Measurements from ENCODE around the gene ZNF679. TPM values are rescaled to one million over a fixed set of nuclear protein-coding genes. Genes with fewer than 3 reads are reported as not detected.
"Not testable (repeated sequence)": the region's sequence is repeated elsewhere in the genome, so short reads cannot be mapped to it uniquely, and the experiment has no call there.

ZNF679 gene
- polyA plus RNA-seq = not detected

DNA sequence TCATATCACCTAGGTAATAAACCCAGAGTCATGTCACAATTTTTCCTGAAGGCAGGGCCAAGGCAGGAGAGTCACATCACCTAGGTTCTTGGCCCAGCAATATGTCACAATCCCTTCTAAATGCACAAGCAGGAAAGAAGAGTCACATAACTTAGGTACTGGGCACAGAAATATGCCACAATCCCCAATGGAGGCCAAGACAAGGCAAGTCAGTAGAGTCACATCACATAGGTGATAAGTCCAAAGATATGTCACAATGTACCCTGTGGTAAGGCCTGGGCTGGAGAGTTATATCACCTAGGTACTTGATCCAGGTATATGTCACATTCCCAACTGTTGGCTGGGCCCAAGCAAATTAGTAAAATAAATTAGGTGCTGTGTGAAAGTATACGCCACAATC is at the start of gene ZNF679:
Gene ZNF679 (plus strand): TSS at position 301 of the 400 bp plus-strand sequence. CDS start 20,644 bp downstream, outside the sequence.
- WGBS, 2 donors = 90 to 93% methylated on average over 1 of the region's 1 CpG
- not testable (repeated sequence) for H3K36me3 ChIP-seq (ENCODE audit: control insufficient read depth in 2 of 2, insufficient read depth in 2 of 2, low read length in 1 of 2); H3K4me1 ChIP-seq (ENCODE audit: control insufficient read depth in 2 of 2, insufficient read depth in 2 of 2, low read length in 1 of 2); H3K4me3 ChIP-seq (ENCODE audit: low read depth in 1 of 2, low read length in 2 of 2); H3K27me3 ChIP-seq (ENCODE audit: control insufficient read depth in 1 of 2, insufficient read depth in 2 of 2, low read length in 2 of 2); H3K27ac ChIP-seq (ENCODE audit: low read depth in 2 of 2, low read length in 1 of 2)
- H3K9me3 ChIP-seq (ENCODE audit: control insufficient read depth in 2 of 2, insufficient read depth in 1 of 2, low read depth in 1 of 2, low read length in 1 of 2) = peaks cover 4 to 16% of the 10 kb centered on the region in 2 donors

DNA sequence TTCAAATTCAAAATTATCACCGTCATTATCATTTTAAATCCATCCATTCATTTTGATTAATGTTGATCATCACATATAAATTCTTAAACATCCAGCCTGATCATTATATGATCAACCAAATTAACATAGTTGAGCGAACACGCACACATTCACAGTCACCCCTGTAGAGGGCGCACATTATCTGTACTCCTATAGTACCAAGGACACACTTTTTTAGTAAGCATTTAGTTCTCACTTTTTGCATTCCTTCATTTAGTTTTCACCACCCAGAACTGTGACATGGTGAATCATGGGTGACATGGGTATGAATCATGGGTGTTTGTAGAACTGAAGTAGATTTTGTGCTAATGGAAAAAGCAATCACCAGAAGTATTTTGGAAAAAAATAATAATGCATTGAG is 47.3 kb upstream of the ZNF679 start:
- peaks cover 0 to 3% of the 10 kb centered on the region in 2 donors for H3K4me1 ChIP-seq (ENCODE audit: control insufficient read depth in 2 of 2, insufficient read depth in 2 of 2, low read length in 1 of 2)
- no peaks in the 10 kb centered on the region for H3K36me3 ChIP-seq (ENCODE audit: control insufficient read depth in 2 of 2, insufficient read depth in 2 of 2, low read length in 1 of 2)
- no peak overlapping the region for H3K4me3 ChIP-seq (ENCODE audit: low read depth in 1 of 2, low read length in 2 of 2)
- no peaks in the 10 kb centered on the region for H3K27me3 ChIP-seq (ENCODE audit: control insufficient read depth in 1 of 2, insufficient read depth in 2 of 2, low read length in 2 of 2)
- peaks cover 21 to 32% of the 10 kb centered on the region in 2 donors for H3K9me3 ChIP-seq (ENCODE audit: control insufficient read depth in 2 of 2, insufficient read depth in 1 of 2, low read depth in 1 of 2, low read length in 1 of 2)
- 46 to 48% methylated on average over 4 of the region's 4 CpGs for WGBS, 2 donors
- H3K27ac ChIP-seq (ENCODE audit: low read depth in 2 of 2, low read length in 1 of 2) = no peak overlapping the region

DNA sequence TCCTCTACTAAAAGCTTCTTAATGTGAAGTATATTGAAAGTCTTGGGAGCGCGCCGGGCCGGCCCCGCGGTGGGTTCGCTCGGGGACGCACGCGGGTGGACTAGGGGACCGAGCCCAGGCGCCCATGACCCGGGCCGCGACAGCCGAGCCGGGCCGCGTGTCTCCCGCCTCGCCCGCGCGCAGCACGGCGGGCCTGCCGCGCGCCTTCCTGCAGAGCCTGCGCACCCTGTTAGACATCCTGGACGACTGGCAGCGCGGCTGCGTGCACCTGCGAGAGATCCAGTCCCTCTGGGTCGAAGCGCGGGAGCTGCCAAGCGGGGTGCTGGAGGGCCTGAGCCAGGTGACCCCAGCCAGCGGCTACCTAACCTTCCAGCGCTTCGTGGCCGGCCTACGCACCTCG is 46.7 kb upstream of the ZNF679 start:
- no peaks in the 10 kb centered on the region for H3K27me3 ChIP-seq (ENCODE audit: control insufficient read depth in 1 of 2, insufficient read depth in 2 of 2, low read length in 2 of 2)
- WGBS, 2 donors = 40 to 51% methylated on average over 46 of the region's 46 CpGs
- H3K9me3 ChIP-seq (ENCODE audit: control insufficient read depth in 2 of 2, insufficient read depth in 1 of 2, low read depth in 1 of 2, low read length in 1 of 2) = peaks cover 21 to 32% of the 10 kb centered on the region in 2 donors
- peaks cover 0 to 3% of the 10 kb centered on the region in 2 donors for H3K4me1 ChIP-seq (ENCODE audit: control insufficient read depth in 2 of 2, insufficient read depth in 2 of 2, low read length in 1 of 2)
- H3K27ac ChIP-seq (ENCODE audit: low read depth in 2 of 2, low read length in 1 of 2) = no peak overlapping the region
- no peak overlapping the region for H3K4me3 ChIP-seq (ENCODE audit: low read depth in 1 of 2, low read length in 2 of 2)
- no peaks in the 10 kb centered on the region for H3K36me3 ChIP-seq (ENCODE audit: control insufficient read depth in 2 of 2, insufficient read depth in 2 of 2, low read length in 1 of 2)

DNA sequence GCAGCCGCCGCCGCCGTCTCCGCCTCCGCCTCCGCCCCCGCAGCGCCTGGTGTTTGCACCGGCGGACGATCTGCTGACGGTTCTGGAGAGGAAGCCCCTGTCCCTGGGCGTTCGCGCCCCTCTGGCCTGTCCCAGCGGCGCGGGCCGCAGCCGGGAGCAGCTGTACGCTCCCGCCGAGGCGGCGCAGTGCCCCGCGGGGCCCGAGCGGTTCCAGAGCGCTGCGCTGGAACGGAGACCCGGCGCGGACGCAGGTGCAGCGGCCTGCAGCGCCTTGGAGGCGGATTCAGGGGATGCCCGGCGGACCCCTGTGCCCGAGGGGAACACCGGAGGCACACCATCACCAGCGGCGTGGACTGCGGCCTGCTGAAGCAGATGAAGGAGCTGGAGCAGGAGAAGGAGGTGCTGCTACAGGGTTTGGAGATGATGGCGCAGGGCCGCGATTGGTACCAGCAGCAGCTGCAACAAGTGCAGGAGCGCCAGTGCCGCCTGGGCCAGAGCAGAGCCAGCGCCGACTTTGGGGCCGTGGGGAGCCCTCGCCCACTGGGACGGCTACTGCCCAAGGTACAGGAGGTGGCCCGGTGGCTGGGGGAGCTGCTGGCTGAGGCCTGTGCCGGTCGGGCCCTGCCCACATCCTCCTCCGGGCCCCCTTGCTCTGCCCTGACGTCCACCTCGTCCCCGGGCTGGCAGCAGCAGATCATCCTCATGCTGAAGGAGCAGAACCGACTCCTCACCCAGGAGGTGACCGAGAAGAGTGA is 46.1 kb upstream of the ZNF679 start:
- no peak overlapping the region for H3K4me3 ChIP-seq (ENCODE audit: low read depth in 1 of 2, low read length in 2 of 2)
- peaks cover 21 to 32% of the 10 kb centered on the region in 2 donors for H3K9me3 ChIP-seq (ENCODE audit: control insufficient read depth in 2 of 2, insufficient read depth in 1 of 2, low read depth in 1 of 2, low read length in 1 of 2)
- no peaks in the 10 kb centered on the region for H3K36me3 ChIP-seq (ENCODE audit: control insufficient read depth in 2 of 2, insufficient read depth in 2 of 2, low read length in 1 of 2)
- WGBS, 2 donors = 32 to 45% methylated on average over 60 to 66 of the region's 66 CpGs
- H3K27me3 ChIP-seq (ENCODE audit: control insufficient read depth in 1 of 2, insufficient read depth in 2 of 2, low read length in 2 of 2) = no peaks in the 10 kb centered on the region
- H3K27ac ChIP-seq (ENCODE audit: low read depth in 2 of 2, low read length in 1 of 2) = no peak overlapping the region
- peaks cover 0 to 3% of the 10 kb centered on the region in 2 donors for H3K4me1 ChIP-seq (ENCODE audit: control insufficient read depth in 2 of 2, insufficient read depth in 2 of 2, low read length in 1 of 2)

DNA sequence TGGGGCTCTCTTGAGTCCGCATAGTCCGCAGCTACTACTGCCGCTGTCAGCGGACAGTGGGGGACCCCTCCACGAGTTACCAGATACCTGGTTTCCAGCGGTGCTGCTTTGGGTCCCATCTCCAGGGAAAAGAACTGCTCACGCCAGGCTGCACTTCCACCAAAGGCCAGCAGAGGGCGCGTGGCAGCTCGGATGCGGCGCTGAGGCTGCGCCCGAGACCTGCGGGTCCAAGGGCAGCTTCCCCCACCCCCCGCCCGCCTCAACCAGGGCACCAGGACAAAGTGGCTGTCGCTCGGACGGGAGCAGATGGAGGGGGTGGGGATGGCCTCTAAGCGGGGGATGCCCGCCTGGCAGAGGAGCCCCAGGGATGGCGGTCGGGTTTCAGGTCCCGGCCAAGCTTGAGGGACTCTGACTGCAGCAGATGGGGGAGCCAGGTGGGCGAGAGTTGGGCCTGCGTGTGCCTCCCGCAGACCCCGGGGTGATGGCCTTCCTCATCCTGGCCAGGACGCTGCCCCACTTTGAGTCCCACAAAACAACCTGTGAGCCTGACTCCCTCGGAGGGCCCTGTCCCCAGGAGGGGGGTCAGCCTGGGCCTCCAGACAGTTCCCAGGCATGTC is 45.0 kb upstream of the ZNF679 start:
- Histone ChIP-seq H3K4me3 (ENCODE audit: low read depth in 1 of 2, low read length in 2 of 2) (no peak overlapping the region), H3K4me1 (ENCODE audit: control insufficient read depth in 2 of 2, insufficient read depth in 2 of 2, low read length in 1 of 2) (peaks cover 0 to 3% of the 10 kb centered on the region in 2 donors), H3K27me3 (ENCODE audit: control insufficient read depth in 1 of 2, insufficient read depth in 2 of 2, low read length in 2 of 2) (no peaks in the 10 kb centered on the region), H3K27ac (ENCODE audit: low read depth in 2 of 2, low read length in 1 of 2) (no peak overlapping the region), H3K36me3 (ENCODE audit: control insufficient read depth in 2 of 2, insufficient read depth in 2 of 2, low read length in 1 of 2) (no peaks in the 10 kb centered on the region), H3K9me3 (ENCODE audit: control insufficient read depth in 2 of 2, insufficient read depth in 1 of 2, low read depth in 1 of 2, low read length in 1 of 2) (peaks cover 27 to 39% of the 10 kb centered on the region in 2 donors)
- 24 to 33% methylated on average over 31 of the region's 31 CpGs for WGBS, 2 donors

DNA sequence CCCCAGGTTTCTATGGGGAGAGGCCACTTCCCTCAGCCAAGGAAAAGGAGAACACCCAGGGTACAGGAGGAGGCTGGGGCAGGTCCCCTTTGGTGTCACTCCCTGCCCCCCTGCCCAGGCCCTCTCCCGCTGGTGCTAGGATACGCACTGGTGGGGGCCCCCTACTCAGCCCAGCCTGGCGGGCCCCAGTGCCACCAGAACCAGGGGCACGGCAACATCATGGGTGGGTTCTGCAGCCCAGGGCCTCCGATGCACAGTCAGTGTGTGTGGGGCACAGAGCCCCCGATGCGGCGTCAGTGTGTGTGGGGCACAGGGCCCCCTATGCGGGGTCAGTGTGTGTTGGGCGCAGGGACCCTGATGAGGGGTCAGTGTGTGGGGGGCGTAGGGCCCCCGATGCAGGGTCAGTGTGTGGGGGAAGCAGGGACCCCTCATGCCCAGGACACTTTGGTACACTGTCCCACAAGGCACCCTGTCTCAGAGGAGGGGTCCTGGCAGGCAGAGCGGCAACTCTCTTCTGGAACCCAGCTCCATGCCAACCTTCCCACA is 44.4 kb upstream of the ZNF679 start:
- Histone ChIP-seq H3K9me3 (ENCODE audit: control insufficient read depth in 2 of 2, insufficient read depth in 1 of 2, low read depth in 1 of 2, low read length in 1 of 2) (peaks cover 27 to 39% of the 10 kb centered on the region in 2 donors), H3K4me3 (ENCODE audit: low read depth in 1 of 2, low read length in 2 of 2) (no peak overlapping the region), H3K4me1 (ENCODE audit: control insufficient read depth in 2 of 2, insufficient read depth in 2 of 2, low read length in 1 of 2) (peaks cover 0 to 3% of the 10 kb centered on the region in 2 donors), H3K27me3 (ENCODE audit: control insufficient read depth in 1 of 2, insufficient read depth in 2 of 2, low read length in 2 of 2) (no peaks in the 10 kb centered on the region), H3K27ac (ENCODE audit: low read depth in 2 of 2, low read length in 1 of 2) (no peak overlapping the region), H3K36me3 (ENCODE audit: control insufficient read depth in 2 of 2, insufficient read depth in 2 of 2, low read length in 1 of 2) (no peaks in the 10 kb centered on the region)
- 97% methylated on average over 12 to 13 of the region's 13 CpGs for WGBS, 2 donors

DNA sequence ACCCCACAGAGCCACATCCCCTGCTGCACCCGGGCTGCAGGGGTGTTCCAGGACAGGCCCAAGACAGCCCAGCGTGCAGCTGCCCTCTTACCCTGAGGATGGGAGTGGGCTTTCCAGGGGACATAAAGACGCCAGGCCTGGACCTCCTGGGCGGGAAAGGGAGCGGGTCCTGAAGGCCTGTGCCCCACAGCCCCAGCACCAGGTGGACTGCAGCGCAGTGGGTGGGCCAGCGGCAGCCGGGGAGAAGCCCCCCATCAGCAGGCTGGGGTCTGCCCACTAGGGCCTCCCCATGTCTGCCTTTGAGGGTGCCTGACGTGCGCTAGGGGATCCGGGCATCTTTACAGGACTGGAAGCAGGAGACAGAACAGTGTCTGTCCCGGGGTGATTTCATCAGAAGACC is 43.9 kb upstream of the ZNF679 start:
- 90 to 91% methylated on average over 11 to 12 of the region's 12 CpGs for WGBS, 2 donors
- Histone ChIP-seq H3K9me3 (ENCODE audit: control insufficient read depth in 2 of 2, insufficient read depth in 1 of 2, low read depth in 1 of 2, low read length in 1 of 2) (peaks cover 27 to 39% of the 10 kb centered on the region in 2 donors), H3K27me3 (ENCODE audit: control insufficient read depth in 1 of 2, insufficient read depth in 2 of 2, low read length in 2 of 2) (no peaks in the 10 kb centered on the region), H3K4me1 (ENCODE audit: control insufficient read depth in 2 of 2, insufficient read depth in 2 of 2, low read length in 1 of 2) (peaks cover 0 to 3% of the 10 kb centered on the region in 2 donors), H3K27ac (ENCODE audit: low read depth in 2 of 2, low read length in 1 of 2) (no peak overlapping the region), H3K36me3 (ENCODE audit: control insufficient read depth in 2 of 2, insufficient read depth in 2 of 2, low read length in 1 of 2) (no peaks in the 10 kb centered on the region), H3K4me3 (ENCODE audit: low read depth in 1 of 2, low read length in 2 of 2) (no peak overlapping the region)

DNA sequence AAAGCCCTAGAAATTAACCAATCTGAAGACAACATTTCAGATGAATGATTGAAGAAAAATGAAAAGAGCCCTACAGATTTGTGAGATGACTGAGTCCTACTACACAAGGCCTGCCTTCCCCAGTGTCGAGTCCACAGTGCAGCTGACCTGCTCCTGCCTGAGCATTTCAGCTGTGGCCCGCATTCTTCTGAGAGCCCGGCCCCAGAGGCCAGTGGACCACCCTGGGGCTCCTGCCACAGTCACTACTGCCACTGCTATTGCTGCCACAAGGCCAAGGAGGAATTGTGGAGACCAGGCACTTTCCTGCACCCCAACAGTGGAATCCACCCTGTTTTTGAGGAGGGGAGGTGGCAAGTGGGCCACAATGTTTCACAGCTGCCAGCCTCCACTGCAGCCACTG is 40.9 kb upstream of the ZNF679 start:
- peaks cover 0 to 3% of the 10 kb centered on the region in 2 donors for H3K4me1 ChIP-seq (ENCODE audit: control insufficient read depth in 2 of 2, insufficient read depth in 2 of 2, low read length in 1 of 2)

DNA sequence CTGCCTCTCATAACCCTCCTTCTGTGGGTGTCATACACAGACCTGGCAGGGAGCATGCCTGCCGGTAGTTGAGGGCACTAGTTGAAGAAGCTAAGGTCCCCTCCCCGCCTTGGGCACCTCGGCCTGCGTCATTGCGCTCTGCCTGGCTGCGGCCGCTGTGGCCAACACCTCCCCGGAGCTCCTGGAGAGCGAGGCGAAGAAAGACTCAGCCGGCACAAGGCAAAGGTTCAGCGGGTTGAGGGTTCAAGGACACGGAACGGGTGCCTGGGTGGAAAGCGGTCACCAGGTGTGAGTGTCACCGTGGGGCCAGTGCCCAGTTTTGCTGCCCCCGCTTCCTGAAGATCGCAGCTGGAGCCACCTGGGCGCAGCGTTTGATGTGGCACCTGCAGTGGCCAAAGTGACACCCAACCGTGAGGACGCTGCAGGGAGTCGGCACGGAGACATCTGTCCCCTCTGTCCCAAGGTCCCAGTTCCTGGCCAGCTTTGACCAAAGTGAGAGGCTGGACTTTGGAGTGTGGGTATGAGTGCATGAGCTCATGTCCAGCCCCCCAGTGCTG is 36.0 kb upstream of the ZNF679 start:
- Histone ChIP-seq H3K9me3 (ENCODE audit: control insufficient read depth in 2 of 2, insufficient read depth in 1 of 2, low read depth in 1 of 2, low read length in 1 of 2) (peaks cover 16 to 22% of the 10 kb centered on the region in 2 donors), H3K36me3 (ENCODE audit: control insufficient read depth in 2 of 2, insufficient read depth in 2 of 2, low read length in 1 of 2) (no peaks in the 10 kb centered on the region), H3K27ac (ENCODE audit: low read depth in 2 of 2, low read length in 1 of 2) (no peak overlapping the region), H3K4me3 (ENCODE audit: low read depth in 1 of 2, low read length in 2 of 2) (no peak overlapping the region), H3K27me3 (ENCODE audit: control insufficient read depth in 1 of 2, insufficient read depth in 2 of 2, low read length in 2 of 2) (no peaks in the 10 kb centered on the region), H3K4me1 (ENCODE audit: control insufficient read depth in 2 of 2, insufficient read depth in 2 of 2, low read length in 1 of 2) (no peaks in the 10 kb centered on the region)
- 90 to 93% methylated on average over 24 of the region's 24 CpGs for WGBS, 2 donors

More for the DNA sequence above, 40.9 kb upstream of the ZNF679 start:
- Histone ChIP-seq H3K9me3 (ENCODE audit: control insufficient read depth in 2 of 2, insufficient read depth in 1 of 2, low read depth in 1 of 2, low read length in 1 of 2) (peaks cover 25 to 37% of the 10 kb centered on the region in 2 donors), H3K4me3 (ENCODE audit: low read depth in 1 of 2, low read length in 2 of 2) (no peak overlapping the region), H3K27ac (ENCODE audit: low read depth in 2 of 2, low read length in 1 of 2) (no peak overlapping the region), H3K36me3 (ENCODE audit: control insufficient read depth in 2 of 2, insufficient read depth in 2 of 2, low read length in 1 of 2) (no peaks in the 10 kb centered on the region), H3K27me3 (ENCODE audit: control insufficient read depth in 1 of 2, insufficient read depth in 2 of 2, low read length in 2 of 2) (no peaks in the 10 kb centered on the region)
- WGBS, 2 donors = 52 to 63% methylated on average over 3 of the region's 3 CpGs

Data from esophagus (tissue), 2 donors.